GM12801 (cell line): ENCODE results near the gene IFNA1.

Experiments used
- TF ChIP-seq, protein P1 (sequence below): IDR thresholded peaks from one replicate; pipeline ENCODE4 v1.5.1; 2011; ENCODE audit warnings: control low read depth; ENCODE audit not compliant: insufficient read length; ENCODE audit errors: extremely low read depth

IFNA1 gene

DNA sequence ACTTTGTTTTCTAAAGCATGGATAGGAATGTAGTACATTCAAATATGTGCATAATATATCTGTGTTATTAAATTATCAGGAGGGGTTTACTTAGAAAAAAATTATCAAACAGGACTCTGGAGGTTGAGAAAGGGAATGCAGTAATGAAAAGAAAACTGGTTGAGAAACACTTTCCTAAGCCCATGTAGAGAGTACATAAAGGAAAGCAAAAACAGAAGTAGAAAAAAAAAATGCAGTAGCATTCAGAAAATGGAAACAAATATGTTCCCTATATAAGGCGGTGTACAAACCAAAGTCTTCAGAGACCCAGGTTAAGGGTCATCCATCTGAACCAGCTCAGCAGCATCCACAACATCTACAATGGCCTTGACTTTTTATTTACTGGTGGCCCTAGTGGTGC lies 31.4 kb upstream of the IFNA1 start, which contains the start of gene IFNA8:
TSS of gene IFNA8 (plus strand) at position 301 of the 400 bp plus-strand sequence. CDS start at position 361, 60 bp downstream.
- TF ChIP-seq, protein P1, sequence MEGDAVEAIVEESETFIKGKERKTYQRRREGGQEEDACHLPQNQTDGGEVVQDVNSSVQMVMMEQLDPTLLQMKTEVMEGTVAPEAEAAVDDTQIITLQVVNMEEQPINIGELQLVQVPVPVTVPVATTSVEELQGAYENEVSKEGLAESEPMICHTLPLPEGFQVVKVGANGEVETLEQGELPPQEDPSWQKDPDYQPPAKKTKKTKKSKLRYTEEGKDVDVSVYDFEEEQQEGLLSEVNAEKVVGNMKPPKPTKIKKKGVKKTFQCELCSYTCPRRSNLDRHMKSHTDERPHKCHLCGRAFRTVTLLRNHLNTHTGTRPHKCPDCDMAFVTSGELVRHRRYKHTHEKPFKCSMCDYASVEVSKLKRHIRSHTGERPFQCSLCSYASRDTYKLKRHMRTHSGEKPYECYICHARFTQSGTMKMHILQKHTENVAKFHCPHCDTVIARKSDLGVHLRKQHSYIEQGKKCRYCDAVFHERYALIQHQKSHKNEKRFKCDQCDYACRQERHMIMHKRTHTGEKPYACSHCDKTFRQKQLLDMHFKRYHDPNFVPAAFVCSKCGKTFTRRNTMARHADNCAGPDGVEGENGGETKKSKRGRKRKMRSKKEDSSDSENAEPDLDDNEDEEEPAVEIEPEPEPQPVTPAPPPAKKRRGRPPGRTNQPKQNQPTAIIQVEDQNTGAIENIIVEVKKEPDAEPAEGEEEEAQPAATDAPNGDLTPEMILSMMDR, result no peak

DNA sequence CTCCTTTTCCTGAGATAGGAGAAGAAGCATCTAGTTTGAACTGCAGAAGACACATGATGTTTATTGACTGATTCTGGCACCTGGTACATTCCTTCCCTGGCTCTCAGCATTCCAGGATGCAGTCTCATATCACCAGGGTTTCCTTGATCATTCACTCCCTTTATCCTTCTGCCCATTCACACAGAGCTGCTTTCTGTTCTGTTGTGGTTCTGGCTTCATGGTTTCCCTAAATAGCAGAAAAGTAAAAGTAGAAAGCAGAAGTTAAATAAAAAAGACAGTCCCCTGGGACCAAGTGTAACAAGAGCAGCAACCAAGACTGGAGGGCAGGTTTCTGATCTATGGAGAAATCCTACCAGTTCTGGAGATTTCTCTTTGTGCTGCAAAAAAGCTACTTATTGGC lies 28.1 kb upstream of the IFNA1 start:
- TF ChIP-seq, protein P1, result no peak

DNA sequence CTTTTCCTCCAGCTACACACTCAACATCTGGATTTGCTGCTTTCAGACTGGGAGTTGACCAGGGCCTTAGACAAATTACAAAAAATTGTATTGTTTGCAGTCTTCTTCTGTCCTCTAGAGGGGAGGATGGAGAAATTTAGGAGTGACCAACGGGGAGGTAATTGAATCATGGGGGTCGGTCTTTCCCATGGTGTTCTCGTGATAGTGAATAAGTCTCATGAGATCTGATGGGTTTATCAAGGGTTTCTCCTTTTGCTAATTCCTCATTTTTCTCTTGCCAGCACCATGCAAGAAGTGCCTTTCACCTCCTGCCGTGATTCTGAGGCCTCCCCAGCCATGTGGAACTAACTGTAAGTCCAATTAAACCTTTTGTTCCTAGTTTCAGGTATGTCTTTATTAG lies 27.1 kb upstream of the IFNA1 start:
- TF ChIP-seq, protein P1, result no peak

DNA sequence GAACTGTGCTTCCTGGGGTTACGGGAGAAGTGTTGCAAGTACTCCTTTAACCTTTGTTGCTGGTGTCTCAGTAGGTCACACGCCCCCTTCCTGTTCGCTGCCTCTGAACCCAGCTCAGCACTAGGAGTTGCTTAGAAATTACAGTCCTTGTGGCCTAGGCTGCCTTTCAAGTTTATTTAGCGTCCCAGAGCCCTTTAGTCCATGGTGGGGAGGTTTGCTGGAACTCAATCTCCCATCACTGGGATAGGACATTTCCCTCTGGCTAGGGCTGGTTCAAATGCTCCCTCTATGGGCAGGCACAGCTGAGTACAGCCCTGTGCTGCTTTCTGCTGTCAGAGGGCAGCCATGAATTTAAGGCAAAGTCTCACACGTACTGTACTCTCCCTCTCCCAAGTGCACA lies 26.6 kb upstream of the IFNA1 start:
- TF ChIP-seq, protein P1, result no peak

DNA sequence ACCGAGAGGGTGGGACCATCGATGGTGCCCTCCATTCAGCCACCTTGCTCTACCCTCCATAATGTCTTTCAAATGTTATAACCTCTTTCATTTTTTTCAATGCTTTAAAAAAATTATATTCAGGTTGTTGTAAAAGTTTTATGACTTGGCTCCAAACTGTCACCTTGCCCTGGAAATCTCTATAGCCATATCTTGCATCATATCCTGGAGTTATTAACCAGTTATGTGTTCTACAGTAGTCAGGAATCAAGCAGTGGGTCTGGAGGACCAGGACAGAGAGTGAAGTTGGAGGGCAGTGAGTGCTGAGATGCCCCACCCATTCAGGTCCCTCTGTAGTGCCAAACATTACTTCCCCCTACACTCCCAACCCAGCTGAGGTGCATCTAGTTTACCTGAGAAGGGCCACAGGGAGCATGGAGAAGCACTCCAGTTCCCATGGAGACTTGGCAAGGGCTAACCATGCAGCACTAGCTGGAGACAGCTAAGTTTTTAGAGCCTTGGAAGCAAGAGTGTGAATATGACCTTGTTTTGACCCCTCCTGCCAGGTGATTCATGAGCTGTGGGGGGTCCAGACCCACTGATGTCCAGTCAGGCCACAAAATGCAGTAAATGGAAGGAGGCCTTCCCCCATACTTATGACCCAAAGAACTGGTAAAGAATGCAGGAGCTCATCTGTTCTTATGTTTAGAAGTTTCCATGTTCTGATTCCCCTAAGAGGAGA lies 25.9 kb upstream of the IFNA1 start:
- TF ChIP-seq, protein P1, result no peak

DNA sequence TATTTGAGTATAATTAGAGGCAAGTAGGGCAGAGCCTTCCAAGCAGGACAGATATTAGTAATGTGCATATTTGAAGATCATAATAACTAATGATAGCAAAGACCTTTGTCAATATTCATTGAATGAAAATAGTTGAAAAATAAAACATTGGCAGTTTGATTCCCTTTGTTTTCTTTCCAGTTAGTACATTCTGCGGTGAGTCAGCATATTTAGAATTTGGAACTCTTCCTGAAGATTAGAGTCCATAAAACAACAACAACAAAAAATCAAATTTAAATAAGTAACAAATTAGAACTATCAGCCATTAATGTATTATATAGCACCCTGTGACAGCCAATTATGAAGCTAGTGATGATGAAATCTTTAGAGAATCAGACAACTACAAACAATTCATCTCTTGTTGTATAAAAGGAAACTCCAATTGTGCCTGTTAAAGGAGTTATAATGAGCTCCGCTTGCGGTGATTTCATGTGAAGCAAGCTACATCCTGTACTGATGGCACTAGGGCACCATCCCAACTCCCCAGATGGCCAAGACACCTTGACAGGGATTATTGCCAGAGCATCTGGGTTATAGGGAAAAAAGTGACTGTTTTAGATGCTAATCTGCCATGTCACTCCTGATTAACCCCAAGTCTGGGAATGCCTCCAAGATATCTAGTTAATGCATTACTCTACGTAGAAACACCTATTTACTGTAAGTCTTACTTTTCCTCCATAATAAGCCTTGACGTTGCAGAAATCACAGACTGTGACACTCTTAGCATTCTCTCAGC lies 24.6 kb upstream of the IFNA1 start:
- TF ChIP-seq, protein P1, result no peak

DNA sequence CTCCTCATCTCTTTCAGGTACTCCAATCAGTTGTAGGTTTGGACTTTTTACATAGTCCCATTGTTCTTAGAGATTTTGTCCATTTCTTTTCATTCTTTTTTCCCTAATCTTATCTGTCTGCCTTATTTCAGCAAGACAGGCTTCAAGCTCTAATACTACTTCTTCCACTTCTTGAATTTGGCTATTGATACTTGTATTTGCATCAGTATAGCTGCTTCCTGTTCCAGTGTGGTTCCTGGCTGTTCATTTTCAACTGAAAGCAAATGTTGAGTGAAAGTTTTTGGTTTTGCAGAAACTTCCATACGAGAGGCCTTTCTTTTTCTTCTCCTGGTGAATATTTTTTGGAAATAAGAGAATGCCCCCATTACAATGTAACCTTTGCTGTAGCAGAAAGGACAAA lies 12.0 kb upstream of the IFNA1 start:
- TF ChIP-seq, protein P1, result no peak
